Type B pancreatic cell (in vitro differentiated cells): ENCODE measurements around the gene PRR22. TPM values are rescaled to one million over a fixed set of nuclear protein-coding genes. Genes with fewer than 3 reads are reported as not detected.

Source experiments
- DNase-seq: peaks from one replicate; pipeline ENCODE4 v3.0.0; 2021; ENCODE audit warnings: mixed read lengths; ENCODE audit not compliant: unreplicated experiment; ENCODE audit errors: extremely low spot score
- H3K27ac Mint-ChIP-seq: 2 replicates; pipeline ENCODE4 v1.8.0; 2021; ENCODE audit warnings: mild to moderate bottlenecking, mixed read lengths
- H3K27me3 Mint-ChIP-seq: 2 replicates; pipeline ENCODE4 v1.8.0; 2021; ENCODE audit warnings: mixed read lengths
- H3K36me3 Mint-ChIP-seq: 2 replicates; pipeline ENCODE4 v1.8.0; 2021; ENCODE audit warnings: mixed read lengths
- H3K4me1 Mint-ChIP-seq: one replicate; pipeline ENCODE4 v1.8.0; 2021; ENCODE audit warnings: mixed read lengths; ENCODE audit not compliant: unreplicated experiment
- H3K4me3 Mint-ChIP-seq: 2 replicates; pipeline ENCODE4 v1.8.0; 2021; ENCODE audit warnings: mild to moderate bottlenecking, mixed read lengths
- H3K9me3 Mint-ChIP-seq: 2 replicates; pipeline ENCODE4 v1.8.0; 2021; ENCODE audit warnings: mixed read lengths
- CTCF ChIP-seq: fragments of 200-600 bp; sonication (generic); conservative IDR thresholded peaks from 2 replicates; pipeline ENCODE4 v1.5.0; 2021; ENCODE audit warnings: antibody characterized with exemption, mild to moderate bottlenecking
- total RNA-seq: library from RNA; stranded (reverse); gene quantifications from 2 replicates; pipeline ENCODE4 v1.2.1, GENCODE V29; 2021; ENCODE audit warnings: low replicate concordance

The PRR22 gene
- total RNA-seq, 1 donor from 2014 or later, result 5.2 TPM

- DNase-seq, result no peak
- Mint-ChIP-seq H3K27ac (no peak overlapping the region), H3K9me3 (no peaks in the 10 kb centered on the region), H3K4me3 (no peak overlapping the region), H3K4me1 (no peaks in the 10 kb centered on the region), H3K27me3 (no peaks in the 10 kb centered on the region), H3K36me3 (no peaks in the 10 kb centered on the region)
- no peak for TF ChIP-seq CTCF
These were observed 40.6 kb upstream of the PRR22 start for GRCh38 chr19:5825178-5825577.

GRCh38 chr19:5824751-5825150, 40.2 kb upstream of the PRR22 start:
- no peak overlapping the region for H3K4me3 Mint-ChIP-seq
- H3K4me1 Mint-ChIP-seq, result no peaks in the 10 kb centered on the region
- no peak for TF ChIP-seq CTCF
- H3K9me3 Mint-ChIP-seq, result no peaks in the 10 kb centered on the region
- DNase-seq, result no peak
- H3K27me3 Mint-ChIP-seq, result no peaks in the 10 kb centered on the region
- no peak overlapping the region for H3K27ac Mint-ChIP-seq
- H3K36me3 Mint-ChIP-seq, result no peaks in the 10 kb centered on the region

GRCh38 chr19:5823579-5824281, 39.2 kb upstream of the PRR22 start:
- no peaks in the 10 kb centered on the region for H3K9me3 Mint-ChIP-seq
- no peak for DNase-seq
- H3K4me3 Mint-ChIP-seq, result no peak overlapping the region
- no peaks in the 10 kb centered on the region for H3K4me1 Mint-ChIP-seq
- peak; percentile 25 for TF ChIP-seq CTCF
- H3K27me3 Mint-ChIP-seq, result no peaks in the 10 kb centered on the region
- H3K27ac Mint-ChIP-seq, result no peak overlapping the region
- no peaks in the 10 kb centered on the region for H3K36me3 Mint-ChIP-seq

- peaks cover 3% of the 10 kb centered on the region for H3K4me1 Mint-ChIP-seq
- no peak for TF ChIP-seq CTCF
- H3K27me3 Mint-ChIP-seq, result no peaks in the 10 kb centered on the region
- no peaks in the 10 kb centered on the region for H3K36me3 Mint-ChIP-seq
- H3K9me3 Mint-ChIP-seq, result no peaks in the 10 kb centered on the region
- no peak for DNase-seq
- H3K27ac Mint-ChIP-seq, result no peak overlapping the region
- no peak overlapping the region for H3K4me3 Mint-ChIP-seq
These were observed 37.8 kb upstream of the PRR22 start for GRCh38 chr19:5822181-5822844.

- Mint-ChIP-seq H3K27ac (no peak overlapping the region), H3K9me3 (no peaks in the 10 kb centered on the region), H3K36me3 (no peaks in the 10 kb centered on the region), H3K4me3 (no peak overlapping the region), H3K27me3 (peaks cover 3% of the 10 kb centered on the region), H3K4me1 (peaks cover 3% of the 10 kb centered on the region)
- DNase-seq, result no peak
- TF ChIP-seq CTCF, result no peak
These were observed 37.1 kb upstream of the PRR22 start for GRCh38 chr19:5821521-5822180.
